22Rv1 (cell line): Measurements from ENCODE around the gene CDC42EP4.

Experiments used
- ZFX ChIP-seq: fragments of 450-650 bp; IDR thresholded peaks from 2 replicates; pipeline ENCODE4 v1.6.1; 2017; ENCODE audit warnings: antibody characterized with exemption, borderline replicate concordance
- TF ChIP-seq, protein P1 (sequence below): fragments of 450-650 bp; IDR thresholded peaks from 2 replicates; pipeline ENCODE4 v1.5.1; 2017; ENCODE audit warnings: mild to moderate bottlenecking

DNA sequence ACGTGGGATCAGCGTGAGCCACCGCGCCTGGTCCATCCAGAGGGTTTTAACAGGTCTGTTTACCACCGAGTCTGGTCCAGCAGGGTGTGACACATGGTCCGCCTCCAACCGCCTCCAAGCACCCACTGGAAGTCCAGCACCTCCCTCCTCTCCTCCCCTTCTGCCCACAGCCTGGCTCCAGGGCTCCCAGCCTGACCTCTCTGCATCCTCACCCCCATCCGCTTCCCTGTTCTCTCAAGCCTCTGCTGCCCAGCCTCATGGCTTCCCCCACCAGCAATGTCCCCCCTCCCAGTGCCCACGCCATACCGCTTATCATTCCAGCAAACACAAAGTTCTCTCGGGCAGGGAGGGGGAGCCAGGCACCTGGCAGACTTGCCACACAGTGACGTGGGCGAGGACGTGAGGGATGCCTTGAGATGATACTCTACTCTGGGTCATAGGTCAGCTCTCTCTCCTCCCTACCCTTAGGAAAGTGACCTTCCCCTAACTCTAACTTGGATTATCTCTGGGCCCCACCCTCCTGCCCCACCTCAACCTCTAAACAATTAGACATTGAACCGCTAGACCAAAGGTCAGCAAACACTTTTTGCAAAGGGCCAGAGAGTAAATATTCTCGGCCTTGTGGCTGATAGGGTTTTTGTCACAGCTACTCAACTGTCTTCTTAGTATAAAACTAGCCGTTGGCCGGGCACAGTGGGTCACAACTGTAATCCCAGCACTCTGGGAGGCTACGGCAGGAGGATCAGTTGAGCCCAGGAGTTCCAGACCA is 23.1 kb downstream of the CDC42EP4 start:
- TF ChIP-seq, protein P1, sequence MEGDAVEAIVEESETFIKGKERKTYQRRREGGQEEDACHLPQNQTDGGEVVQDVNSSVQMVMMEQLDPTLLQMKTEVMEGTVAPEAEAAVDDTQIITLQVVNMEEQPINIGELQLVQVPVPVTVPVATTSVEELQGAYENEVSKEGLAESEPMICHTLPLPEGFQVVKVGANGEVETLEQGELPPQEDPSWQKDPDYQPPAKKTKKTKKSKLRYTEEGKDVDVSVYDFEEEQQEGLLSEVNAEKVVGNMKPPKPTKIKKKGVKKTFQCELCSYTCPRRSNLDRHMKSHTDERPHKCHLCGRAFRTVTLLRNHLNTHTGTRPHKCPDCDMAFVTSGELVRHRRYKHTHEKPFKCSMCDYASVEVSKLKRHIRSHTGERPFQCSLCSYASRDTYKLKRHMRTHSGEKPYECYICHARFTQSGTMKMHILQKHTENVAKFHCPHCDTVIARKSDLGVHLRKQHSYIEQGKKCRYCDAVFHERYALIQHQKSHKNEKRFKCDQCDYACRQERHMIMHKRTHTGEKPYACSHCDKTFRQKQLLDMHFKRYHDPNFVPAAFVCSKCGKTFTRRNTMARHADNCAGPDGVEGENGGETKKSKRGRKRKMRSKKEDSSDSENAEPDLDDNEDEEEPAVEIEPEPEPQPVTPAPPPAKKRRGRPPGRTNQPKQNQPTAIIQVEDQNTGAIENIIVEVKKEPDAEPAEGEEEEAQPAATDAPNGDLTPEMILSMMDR, result no peak
- no peak for TF ChIP-seq ZFX
